ENCODE data around the gene SP140L.
"Not testable (repeated sequence)": the region's sequence is repeated elsewhere in the genome, so short reads cannot be mapped to it uniquely, and the experiment has no call there.

The SP140L gene

DNA sequence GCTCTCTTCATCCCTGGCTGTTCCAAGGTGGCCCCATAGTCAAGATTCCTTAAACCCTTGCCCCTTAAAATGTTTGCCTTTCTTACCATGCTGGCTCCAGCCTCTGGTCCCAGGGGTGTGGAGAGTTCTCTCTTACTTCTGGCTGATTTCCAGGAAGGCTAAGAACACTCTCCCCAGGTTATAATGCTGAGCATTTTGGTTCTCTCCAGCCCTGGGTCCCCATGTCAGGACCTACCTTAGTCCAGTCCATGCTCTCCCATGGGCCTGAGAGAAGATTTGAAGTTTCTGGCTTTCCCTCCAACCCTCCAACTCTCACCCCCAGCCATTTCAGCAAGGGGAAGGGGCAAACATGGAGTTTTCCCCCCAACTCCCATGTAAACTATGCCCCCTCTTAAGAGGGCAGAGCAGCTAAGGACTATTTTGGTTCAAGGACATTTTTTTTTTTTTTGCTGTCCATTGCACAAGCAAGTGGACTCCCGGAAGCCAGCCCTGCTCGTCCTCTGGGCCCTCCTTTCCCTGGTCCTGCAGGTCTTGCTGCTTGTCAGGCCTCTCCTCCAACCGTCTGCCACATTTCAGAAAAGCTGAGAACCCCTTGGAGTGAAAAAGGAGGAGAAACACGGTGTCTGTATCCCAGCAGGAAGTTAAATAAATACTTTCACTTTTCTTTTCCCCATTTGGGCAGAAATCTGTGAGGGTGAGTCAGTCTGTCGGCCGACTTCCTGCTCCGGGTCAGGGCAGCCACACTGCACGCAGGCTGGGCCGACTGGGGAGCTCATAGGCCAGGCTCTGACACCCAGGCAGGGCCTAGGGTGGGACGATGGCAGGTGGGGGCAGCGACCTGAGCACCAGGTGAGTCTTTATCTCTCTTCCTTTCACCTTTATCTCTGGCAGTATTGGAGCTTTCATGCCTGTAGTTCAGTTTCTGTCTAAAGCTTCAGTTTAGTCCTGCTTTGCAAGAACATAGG, at the start of gene SP140L:
Gene SP140L (plus strand): TSS at position 741 of the 965 bp plus-strand sequence. CDS start 77 bp downstream, at position 818.
- peak; percentile 56 to 67 for DNase-seq (ENCODE audit: low read depth in 2 of 2)

DNA sequence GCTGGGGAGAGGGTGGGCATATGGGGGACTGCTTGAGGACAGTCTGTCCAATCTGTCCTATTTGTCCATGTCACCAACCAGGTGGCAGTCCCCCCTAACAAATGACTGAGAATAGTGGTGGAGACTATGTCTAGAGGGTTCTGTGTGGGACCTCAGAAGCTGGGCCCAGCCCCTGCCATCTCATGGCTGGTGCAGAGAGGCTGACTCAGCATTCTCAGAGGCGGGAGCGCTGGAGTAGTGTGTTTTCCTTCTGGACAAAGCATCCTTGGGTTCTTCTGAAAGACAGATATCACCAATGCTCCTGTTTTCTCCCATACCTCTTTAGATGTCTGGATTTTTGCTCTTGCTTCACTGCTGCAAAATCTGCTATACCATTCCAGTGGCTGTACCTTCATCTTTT, 44.1 kb upstream of the SP140L start:
- no peak for DNase-seq (ENCODE audit: low read depth in 2 of 2)

DNA sequence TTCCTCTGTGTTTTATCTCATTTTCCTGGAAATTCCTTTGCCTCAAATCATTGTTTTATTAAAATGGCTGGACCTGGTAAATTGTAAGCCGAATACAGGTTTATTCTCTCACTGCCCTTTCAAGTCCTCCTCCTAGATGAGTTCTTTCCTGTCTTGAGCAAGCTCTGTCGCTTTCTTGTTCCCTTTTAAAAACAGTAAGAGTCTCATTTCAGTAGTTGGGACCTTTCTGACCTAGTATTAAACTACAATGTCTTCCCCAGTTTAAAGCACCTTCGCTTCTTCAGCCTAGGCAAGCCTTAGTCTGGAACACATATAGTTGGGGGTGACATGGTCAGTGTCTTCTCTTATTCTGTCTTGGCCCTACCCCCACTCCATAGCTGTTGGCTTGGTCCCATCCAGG, 40.9 kb upstream of the SP140L start:
- no peak for DNase-seq (ENCODE audit: low read depth in 2 of 2)

DNA sequence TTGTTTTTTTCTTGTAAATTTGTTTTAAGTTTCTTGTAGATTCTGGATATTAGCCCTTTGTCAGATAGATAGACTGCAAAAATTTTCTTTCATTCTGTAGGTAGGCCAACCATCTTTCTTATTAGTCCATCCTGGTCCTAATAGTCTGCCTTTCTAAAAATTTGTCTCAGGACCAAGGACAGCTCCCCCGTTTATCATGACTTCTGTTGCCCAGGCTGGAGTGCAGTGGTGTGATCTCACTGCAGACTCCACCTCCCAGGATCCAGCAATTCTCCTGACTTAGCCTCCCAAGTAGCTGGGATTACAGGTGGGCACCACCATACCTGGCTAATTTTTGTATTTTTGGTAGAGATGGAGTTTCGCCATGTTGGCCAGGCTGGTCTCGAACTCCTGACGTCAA, 37.7 kb upstream of the SP140L start:
- DNase-seq (ENCODE audit: low read depth in 2 of 2) = not testable (repeated sequence)

DNA sequence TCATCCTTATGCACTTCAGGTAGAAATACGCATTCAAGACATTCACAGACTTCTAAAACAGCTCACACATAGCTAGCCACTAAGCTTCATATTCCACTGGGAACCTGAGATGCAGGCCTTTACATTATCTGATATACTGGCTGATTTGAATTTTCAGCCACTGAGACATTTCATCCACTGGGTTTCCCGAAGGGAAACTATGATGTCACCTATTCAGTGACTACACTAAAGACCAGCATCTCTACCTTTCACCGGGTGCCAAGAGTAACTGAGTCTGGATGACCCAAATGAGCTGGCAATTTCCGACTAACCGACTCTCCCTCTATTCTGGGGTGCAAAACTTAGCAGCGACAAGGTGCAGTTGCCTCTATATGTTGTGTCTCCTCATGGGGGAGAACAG, 31.8 kb upstream of the SP140L start:
- no peak for DNase-seq (ENCODE audit: low read depth in 2 of 2)

DNA sequence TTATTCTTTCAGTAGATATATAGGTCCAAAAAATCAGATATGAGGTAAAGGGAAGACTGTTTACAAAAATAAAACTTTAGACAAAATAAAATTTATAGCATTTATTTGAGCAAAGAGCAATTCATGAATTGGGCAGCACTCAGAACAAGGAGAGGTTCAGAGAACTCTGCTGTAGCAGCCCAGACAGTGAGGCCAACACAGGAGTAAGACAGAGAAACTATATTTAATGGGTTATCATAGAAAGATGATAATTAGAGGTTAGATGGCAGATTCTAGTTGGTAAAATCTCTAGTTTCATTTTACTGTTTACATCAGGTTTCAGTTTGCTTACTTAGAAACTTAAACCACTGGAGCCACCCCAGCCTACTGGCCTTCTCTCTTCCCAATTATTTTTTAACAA, 30.1 kb upstream of the SP140L start:
- DNase-seq (ENCODE audit: low read depth in 2 of 2) = no peak

DNA sequence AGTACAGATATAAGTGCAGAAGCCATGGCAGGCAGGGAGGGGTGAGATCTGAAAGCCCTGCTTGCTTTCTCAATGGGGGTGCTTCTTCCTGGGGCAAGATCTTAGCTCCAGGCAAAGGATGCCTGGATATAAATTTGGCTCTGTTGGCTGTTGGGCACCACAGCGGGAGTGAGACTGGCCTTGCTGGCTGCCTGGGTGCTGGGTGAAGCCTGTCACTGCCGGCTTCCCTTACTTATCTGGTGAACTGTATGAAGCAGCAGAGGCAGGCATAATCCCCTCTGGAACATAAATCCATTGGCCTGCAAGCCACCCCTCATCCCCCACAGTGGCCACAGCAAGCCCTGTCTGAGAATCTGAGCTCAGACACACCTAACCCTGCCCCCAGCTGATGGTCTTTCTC, 27.4 kb upstream of the SP140L start:
- no peak for DNase-seq (ENCODE audit: low read depth in 2 of 2)

DNA sequence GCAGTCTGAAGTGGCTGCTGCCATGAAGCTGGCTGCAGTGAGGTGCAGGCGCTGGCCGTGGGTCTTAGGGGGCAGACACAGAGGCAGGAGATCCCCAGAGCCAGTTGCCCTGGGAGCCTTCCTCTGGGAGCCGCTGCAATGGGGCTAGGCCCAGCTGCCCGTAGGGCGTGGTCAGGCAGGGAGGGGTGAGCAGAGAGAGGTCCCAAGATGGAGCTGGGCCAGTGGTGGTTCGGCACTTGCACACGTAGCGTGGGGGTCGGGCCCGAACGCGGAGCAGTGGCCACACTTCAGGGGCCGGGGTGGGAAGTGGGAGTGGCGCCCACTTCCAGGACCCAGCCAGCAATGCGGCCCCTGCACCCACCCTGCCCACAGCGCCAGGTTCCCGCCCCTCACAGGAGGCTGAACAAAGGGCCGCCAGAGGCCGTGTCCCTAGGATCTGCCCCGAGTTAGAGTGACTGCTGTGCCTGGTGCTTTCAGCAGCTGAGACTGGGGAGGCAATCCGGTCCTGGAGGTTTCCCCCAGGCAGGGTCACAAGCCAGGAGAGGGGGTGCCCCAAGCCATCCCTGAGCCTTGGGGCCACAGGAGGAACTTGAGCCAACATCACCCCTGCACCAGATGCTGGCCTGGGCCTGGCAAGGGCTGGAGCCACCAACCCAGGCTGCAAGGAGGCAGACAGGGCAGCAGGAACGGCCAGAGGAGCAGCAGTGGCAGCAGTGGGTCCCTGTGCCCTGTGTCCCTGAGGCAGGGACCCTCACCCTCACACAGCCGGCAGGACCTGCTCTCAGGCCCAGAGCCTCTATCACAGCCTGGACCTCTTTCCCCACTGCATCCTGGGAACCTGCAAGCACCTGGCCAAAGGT, 21.3 kb upstream of the SP140L start:
- no peak for DNase-seq (ENCODE audit: low read depth in 2 of 2)

DNA sequence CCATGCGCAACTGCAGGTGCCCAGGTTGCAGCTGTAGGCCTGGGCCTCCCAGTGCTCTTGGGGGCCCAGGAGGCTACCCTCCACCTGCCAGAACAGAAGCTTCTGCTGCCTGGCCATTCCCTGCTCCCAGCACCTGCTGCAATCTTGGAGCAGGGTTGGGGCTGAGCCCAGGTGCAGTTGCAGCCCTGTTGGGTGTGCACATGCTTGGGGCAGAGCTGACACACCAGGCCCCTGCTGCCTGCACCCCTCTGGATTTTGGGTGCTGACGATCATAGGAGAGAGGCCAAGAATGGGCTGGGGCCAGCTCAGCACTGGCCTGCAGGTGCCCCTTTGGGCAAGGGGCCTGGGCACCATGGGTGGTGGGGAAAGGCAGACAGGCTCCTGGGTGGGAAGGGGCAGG, 20.5 kb upstream of the SP140L start:
- DNase-seq (ENCODE audit: low read depth in 2 of 2) = no peak

DNA sequence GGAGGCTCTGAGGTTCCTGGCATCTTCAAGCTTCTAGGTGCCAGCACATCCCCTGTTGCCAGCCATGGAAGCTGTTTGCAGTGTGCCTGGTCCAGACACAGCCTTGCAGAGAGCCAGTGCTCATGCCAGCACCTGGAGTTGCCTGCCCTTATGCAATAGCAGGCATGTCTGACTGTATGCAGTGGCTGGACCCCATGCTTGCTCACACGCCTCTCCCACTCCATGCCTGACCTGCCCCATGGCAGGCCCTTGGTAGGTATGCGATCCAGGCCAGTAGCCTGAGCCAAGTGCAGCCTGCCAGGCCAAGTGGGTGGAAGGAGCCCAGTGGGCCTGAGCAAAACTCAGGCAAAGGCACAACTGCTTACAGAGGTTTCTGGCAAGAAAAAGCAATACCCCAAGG, 19.5 kb upstream of the SP140L start:
- DNase-seq (ENCODE audit: low read depth in 2 of 2) = no peak

DNA sequence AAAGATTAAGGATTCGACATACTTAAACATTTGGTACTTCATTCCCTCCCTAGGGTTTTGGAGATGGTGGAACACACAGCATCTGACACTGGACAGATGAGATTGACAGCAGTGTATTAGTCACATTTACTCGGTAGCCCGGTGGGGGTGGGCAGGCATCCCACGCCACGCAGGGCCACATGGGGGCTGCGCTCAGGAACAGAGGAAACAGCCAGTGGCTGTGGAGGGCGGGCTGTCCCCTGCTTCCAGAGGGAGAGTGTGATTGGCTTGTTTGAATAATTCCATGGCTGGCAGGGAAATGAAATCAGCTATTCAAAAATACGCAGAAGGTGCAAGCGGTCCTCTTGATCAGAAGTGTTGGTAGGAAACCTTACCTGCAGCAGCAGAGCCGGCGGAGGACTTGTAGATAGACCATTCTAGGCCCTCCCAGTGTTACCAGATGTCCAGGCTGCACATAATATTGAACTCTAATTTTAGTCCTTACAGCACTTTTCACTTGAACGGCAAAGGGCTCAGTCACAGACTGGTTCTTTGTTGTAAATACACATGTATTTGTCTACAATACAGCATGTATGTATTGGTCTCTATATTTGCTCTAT, 18.5 kb upstream of the SP140L start:
- no peak for DNase-seq (ENCODE audit: low read depth in 2 of 2)

DNA sequence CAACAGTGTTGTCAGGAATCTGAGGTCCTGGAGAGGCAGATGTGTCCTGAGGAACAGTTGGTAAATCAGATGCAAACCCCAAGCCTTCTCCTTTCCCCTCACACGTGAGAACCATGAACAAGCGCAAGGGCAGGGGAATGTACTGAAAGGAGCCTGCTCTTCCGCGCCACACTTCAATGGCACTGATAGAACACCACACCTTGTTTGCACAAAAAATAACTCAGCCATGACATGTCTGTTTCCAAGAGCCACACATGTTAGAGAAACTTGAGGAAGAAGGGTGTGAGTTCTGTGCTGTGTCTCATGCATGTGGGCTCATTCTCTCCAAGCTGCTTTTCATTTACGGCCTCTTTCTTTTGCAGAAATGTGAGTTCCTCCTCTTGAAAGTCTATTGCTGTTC, 16.2 kb upstream of the SP140L start:
- DNase-seq (ENCODE audit: low read depth in 2 of 2) = not testable (repeated sequence)

DNA sequence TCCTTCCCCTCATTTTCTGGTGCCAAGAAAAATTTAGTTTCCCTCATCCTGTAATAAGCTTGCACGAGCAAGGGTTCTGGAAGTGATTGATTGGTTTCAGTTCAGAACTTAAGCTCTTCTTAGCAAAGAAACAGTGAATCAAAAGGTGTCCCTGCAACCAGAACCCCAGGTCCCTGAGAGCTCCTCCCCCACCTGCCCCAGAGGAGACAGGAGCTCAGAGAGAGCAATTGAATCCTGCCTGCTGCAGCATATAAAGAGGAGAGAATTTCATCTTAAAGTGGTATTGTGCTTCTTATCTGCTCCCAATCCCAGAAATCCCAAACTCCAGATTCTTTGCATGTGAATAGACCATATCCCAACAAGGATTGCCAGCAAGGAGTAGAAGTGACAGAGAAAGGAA, 15.4 kb upstream of the SP140L start:
- not testable (repeated sequence) for DNase-seq (ENCODE audit: low read depth in 2 of 2)

DNA sequence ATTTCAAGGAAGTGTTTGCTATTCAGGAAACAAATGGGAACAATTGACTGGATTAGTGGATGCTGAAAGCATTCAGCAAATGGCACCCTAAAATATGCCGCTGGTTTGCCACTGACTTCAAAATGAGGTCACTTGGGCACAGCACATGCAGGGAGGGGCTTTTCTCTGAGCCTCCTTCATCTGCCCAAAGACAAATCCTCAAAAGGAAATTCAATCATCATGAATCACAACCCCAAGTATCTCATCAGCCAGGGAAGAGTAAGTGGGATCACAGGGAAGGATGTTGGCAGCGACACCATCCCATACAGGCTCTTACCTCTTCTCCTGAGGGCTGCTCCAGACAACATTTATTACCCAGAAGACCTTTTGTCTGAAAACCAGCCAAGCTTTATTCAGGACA, 14.4 kb upstream of the SP140L start:
- no peak for DNase-seq (ENCODE audit: low read depth in 2 of 2)

DNA sequence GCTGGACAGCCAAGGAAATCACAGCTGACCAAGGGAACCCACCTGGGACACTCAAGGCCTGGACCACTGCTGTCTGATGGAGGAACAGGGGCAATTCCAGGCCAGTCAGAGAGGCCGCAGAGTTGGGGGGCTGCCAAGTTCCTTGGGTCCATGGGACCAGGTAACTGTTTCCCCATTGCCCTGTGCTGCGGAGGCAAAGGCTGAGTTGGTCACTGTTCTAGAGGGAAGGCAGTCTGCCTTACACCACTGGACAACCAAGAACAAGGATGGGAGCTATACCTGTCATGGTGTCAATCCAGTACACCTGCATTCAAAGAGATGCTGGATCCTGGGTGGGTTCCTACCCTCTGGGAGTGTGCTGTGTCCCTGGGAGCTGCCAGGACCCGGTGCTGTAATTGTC, 9.6 kb upstream of the SP140L start:
- no peak for DNase-seq (ENCODE audit: low read depth in 2 of 2)

DNA sequence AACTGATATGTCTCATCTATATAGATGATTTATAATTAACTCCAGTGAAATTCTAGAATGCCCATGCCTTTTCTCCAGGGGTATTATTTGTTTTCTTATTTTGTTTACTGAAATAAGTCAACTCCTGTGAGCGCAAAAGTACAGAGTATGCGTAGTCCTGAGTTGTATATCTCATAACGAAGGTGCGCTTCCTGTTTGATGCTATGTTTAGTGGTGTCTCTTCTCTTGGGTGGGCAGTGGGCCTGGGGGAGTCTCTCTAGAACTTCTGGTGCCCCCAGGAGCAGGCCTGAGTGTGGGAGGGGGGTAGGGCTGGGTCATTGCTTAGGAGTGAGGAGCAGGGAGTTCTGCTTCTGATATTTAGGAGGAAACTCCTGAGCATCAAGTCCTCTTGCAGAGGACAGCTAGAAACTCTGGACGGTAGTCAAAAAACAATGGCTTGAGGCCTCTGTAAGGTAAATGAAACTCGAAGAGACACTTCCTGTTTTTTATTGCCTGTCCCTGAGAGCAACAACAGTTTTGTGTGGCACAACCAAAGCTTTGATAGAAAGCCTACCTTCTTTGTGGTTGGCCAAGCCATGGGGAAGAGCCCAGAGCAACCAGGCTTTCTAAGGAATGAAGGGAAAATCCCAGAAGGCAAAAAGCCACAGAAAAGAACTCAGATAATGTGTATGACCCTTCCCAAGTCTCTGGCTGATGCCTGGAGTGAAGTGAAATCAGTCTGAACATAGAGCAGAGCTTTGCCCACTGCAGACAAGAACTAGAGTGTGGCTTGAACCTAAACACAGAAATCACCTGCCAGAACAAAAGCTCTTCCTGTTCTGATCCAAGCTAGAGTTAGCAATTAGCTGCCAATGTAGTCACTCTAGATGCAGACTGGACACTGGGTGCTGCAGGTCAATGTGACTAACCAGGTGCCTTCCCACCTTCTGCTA, 8.5 kb upstream of the SP140L start:
- no peak for DNase-seq (ENCODE audit: low read depth in 2 of 2)

DNA sequence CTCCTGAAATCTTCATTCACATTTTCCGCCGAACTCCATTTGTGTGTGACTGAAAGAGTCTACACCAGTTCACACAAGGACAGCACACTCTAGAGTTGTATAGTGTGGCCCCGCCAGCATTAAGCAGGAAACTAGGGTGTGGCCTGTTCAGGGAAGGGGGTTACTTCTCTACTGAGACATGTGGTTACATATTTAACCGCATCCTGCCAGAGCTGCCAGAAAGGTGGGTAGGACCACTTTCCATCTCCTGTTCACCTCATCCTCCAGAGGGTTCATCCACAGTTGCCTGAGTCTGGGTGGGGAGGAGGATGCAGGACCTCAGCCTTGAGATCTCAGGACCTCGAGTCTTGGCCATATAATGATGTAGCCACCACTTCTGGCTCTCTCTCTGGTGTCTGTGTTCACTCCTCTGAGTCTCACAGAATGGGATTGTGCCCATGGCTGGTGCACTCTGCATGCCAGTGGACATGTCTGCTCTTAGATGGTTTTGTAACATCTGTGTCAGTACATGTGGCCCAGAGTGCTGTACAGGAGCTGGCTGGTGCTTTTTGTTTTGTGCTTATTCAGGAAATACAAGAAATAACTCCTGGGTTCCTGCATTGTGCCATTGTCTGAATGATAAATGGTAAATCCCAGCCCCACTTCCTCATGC, 7.7 kb upstream of the SP140L start:
- peak; percentile 33 to 52 for DNase-seq (ENCODE audit: low read depth in 2 of 2)

DNA sequence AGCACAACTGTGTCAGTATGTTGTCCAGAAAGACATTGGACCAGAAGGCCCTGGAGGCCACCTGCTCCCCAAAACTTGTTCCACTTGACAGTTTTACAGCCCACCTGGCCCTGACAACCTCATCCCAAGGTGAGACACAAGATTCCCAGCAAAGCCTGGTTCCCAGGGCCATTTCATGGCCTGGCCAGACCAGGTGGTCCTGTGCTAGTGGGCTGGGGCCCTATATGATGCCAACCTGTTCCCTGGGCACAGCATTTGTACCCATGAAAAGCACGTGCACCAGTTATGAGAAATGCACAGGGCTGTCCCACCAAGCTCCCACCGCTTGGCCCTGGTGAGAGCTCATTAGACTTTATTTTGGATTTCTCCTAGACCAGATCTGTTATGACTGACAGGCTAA, 6.0 kb upstream of the SP140L start:
- DNase-seq (ENCODE audit: low read depth in 2 of 2) = no peak

DNA sequence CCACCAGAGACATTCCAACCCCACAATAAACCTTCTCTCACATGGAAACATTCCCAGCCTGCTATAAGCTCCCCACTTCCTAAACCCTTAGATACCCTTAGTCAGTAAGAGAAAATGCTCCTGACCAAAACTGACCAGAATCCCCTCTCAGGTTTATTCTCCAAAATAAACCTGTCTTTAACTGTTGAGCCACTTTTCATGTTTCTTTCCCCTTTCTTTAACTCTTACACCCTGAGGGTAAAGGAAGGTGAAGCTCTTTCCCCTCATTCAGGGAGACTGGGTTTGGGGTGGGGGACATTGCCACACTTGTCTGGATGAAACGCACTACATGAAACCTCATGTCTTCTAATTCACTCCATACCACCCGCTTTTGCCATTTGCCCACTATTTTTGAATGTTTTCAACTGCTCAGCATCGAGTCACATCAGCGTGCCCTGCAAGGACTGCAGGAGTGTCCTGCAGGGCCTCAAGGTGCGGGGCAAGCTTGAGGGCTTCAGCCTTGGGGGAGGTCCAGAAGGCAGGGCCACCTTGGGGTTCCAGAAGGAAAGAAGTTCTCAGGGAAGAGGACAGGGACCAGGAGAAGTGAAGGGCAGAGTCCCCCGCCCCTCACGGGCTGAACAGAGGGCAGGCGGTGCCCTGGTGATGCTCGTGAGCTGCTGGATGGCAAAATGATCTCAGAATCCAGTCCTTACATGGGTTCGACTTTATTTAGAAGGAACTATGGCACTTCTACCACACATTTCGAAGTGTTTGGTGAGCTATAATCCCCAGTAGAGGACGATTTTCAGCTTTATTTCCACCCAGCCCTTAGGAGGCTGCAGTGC, 4.2 kb upstream of the SP140L start:
- DNase-seq (ENCODE audit: low read depth in 2 of 2) = no peak
